HG02642 (cell line): ENCODE results near the gene MOGAT2.
"Not testable (repeated sequence)": the region's sequence is repeated elsewhere in the genome, so short reads cannot be mapped to it uniquely, and the experiment has no call there.

Experiments
- ATAC-seq: cut with Tn5 transposase; IDR thresholded peaks from one replicate; pipeline ENCODE4 v1.9.1; 2021; ENCODE audit warnings: mild to moderate bottlenecking; ENCODE audit not compliant: unreplicated experiment, poor library complexity

Gene MOGAT2

DNA sequence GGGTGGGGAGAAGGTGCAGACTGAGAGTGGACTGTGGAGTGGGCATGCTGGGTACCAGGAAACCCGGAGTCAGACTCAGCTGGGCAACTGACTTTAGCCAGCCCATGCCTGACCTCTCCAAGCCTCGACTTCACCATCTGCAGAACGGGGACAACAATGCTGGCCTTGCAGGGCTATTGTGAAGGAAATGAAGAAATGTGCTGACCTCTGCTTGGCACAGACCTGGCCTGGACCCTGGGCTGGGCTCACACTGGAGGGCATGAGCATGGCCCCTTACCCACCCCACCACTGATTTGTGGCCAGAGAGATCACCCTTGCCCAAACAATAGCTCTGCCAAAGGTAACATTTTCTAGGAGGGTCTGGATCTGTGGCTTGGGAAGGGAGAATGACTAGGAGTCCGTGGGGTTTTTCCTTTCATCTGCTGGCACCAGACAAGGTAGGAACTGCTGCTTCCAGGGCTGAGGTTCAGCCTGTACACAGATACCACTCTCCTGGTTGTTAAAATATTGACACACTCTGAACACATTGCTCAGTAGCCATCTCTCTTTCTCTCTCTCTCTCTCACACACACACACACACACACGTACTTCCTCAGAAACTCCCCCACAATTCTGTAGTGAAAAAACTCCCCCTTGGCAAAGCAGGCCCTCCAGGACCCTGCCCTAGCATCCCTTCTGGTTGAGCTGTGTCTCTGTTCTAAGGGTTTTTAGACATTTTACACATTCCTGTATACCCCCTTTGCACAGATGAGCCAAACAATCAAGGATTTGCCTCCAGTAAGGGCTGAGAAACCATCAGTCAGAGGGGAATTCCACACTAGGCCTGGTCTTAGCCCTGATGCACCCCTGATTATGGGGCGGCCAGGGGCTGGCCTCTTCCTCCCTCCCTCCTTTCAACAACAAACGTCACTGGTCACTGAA, 1.0 kb downstream of the MOGAT2 start:
- no peak for ATAC-seq

- no peak for ATAC-seq
Measured at GRCh38 chr11:75719340-75720239, 2.0 kb downstream of the MOGAT2 start.

DNA sequence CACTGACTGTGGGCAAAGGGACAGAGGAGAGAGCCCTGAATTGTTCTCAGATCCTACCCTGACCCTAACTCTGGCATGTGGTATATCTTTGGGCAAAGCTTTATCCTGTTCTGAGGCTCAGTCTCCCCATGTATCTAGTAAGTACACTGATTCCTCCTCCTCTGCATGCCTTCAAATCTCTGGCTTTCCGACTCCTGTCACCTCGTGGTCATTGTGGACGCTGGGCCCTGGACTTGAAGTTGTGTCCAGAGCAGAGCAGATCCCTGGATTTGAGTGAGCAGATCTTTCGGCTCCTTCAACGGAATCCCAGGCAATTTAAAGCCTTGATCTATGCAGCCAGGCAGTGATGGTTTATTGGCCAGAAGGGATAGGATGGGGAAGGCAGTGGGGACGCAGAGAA, 3.0 kb downstream of the MOGAT2 start:
- ATAC-seq: no peak

DNA sequence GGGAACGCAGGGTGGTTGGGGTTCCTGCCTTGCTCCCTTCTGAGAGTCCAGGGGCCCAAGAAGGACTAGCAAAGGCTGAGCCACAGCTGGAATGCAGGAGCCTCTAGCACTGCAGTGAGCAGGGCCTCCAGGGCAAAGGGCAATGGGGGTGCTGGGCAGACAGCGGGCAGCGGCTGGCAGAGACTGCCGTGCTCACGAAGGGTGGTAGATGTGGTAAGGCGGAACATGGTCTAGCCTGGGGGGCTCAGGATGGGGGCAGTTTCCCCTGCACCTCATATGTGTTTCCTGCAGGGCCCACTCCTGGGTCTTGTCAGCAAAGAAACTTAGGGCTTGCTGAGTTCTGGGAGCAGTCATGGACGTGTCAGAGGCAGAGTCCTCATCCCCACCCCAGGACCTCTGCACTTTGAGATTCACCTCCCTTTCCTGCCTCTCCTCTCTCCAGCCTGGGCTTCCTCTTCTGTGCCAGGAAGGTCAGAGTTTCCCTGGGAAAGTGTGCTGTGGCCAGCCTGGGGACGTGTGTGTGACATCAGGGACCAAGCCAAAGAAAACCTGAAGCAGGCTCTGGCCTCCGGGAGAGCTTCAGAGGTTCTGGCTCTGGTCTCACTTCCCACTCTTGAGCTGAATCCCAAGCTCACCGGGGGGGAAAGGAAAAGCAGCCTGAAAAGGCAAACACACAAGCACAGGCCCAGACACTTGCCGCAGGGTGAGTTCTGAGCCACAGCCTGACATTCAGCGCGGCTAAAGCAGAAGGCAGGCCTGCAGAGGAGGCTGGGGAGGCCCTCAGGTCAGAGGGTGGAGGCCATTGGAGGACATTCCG, 4.4 kb downstream of the MOGAT2 start:
- ATAC-seq: no peak

GRCh38 chr11:75722669-75723042, 5.0 kb downstream of the MOGAT2 start:
- ATAC-seq: no peak

- no peak for ATAC-seq
Measured at GRCh38 chr11:75725547-75726320, 8.1 kb downstream of the MOGAT2 start.

DNA sequence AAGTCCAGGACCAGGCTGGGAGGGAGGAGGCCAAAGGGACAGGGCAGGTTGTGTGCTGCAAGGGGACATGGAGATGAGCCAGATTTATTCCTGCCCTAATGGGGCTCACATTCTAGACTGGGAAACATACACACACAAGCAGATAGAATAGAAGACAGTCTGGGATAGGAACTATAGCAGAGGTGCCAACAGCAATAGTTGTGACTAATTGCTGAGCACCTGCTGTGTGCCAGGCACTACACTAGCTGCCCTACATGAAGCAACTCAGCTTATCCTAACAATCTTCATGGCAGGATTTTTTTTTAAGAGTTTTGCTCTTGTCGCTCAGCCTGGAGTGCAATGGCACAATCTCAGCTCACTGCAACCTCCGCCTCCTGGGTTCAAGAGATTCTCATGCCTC, 11.4 kb downstream of the MOGAT2 start:
- no peak for ATAC-seq

DNA sequence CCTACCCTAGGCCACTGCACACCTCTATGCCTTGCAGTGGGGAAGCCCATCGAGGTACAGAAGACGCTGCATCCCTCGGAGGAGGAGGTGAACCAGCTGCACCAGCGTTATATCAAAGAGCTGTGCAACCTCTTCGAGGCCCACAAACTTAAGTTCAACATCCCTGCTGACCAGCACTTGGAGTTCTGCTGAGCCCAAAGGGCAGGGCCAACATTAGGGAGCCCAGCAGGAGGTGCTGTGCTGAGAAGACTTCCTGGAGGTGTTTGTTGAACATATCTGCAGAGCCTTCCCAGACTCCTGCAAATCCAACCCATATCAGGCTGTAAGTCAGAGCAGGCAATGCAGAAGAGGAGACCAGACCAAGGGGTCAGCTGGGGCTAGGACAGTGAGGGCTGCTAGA, 13.5 kb downstream of the MOGAT2 start:
- no peak for ATAC-seq

GRCh38 chr11:75733071-75733430, 15.4 kb downstream of the MOGAT2 start:
- ATAC-seq: no peak

GRCh38 chr11:75733431-75734107, 15.9 kb downstream of the MOGAT2 start:
- no peak for ATAC-seq

GRCh38 chr11:75734491-75735180, 17.0 kb downstream of the MOGAT2 start:
- no peak for ATAC-seq

DNA sequence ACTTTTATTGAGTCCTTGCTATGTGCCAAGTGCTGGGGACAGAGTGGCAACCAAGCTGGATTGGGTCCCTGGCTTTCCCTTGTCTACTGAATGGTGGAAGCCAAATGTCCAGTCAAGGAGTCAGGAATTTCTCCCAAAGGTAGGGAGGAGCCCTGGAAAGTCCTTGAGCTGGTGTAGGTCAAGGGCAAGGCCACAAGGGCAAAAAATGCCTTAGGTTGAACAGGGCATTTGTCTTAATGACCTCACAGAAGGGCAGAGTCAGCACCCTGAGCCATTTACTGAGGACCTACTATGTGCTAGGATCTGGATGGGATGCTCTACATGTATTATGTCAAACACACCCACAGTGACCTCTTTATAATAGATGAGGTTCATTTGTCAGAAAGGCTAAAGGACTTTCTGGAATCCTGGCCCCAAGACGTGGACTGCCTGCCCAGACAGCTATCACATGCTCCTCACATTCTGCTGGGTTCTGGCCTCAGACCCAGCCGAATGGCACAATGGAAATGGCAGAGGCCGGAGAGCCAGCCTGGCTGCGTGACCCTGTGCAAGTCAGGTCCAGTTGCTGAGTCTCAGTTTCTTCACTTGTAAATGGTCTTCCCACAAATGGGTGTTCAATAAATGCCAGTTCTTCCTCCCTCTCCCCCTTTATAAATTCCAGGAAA, 17.7 kb downstream of the MOGAT2 start:
- no peak for ATAC-seq

DNA sequence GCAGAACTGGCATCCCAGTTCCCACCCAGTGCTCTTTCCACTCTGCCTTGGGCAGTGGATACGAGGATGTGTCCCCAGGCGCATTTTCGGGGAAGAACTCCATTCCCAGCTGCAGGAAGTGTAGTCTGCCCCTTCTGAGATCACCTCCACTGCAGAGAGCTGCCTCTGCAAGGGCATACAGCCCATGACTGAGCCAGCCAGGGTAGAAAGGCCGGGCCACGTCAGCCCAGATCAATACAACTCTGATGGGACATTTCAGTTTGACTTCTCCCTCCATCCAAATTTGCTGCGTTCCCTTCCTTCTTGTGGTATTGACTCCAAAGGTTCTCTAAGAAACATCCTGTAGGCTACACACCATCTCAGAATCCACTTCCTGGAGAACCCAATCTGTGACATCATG, 19.7 kb downstream of the MOGAT2 start:
- ATAC-seq: no peak

- no peak for ATAC-seq
Measured at GRCh38 chr11:75740681-75741080, 23.0 kb downstream of the MOGAT2 start.

DNA sequence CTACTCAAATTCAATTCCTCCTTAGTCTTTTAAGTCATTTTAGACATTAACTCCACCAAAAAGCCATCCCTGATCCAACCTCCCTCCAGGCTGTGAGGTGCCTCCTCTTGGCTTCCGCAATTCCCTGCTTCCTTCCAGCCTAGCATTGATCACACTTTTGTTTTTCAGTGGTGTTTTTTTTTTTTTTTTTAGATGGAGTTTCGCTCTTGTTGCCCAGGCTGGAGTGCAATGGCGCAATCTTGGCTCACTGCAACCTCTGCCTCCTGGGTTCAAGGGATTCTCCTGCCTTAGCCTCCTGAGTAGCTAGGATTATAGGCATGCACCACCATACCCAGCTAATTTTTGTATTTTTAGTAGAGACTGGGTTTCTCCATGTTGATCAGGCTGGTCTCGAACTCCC, 25.5 kb downstream of the MOGAT2 start:
- not testable (repeated sequence) for ATAC-seq

DNA sequence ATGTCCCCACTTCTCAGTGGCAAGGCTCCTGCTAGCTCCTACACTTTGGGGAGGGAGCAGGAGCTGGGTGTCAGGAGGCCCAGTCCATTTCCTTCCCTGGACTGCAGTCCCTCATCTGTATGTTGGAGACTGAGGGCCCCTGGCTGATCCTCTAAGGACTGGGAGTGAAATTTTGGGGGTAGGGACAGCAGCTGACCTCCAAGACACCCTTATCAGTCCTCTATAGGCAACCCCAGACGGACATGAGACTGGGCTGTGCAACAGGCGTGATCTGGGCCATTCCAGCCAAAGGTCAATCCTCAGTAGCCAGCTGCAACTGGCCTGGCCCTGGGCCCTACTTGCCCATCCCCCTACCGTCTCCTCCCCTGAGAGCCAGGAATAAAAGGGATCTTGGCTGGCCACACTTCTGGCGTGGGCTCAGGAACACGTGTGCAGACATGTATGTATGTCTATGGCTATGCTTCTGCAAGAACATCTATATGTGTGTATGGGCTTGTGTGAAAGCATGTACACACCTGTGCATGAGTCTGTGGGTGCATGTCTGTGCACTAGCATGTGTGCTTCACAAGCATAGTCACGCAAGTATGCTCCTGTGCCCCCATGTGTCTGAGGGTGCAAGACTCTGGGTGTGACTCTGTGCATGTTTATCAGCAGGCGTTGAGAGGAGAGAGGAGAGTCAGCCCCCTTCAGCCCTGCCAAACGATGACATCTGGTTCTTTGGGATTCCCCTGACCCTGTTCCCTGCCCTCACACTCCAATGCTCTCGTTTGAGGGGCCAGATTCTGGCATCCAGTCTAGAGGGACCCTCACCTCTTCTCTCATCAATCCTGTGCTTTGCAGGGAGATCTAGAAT, 26.3 kb downstream of the MOGAT2 start:
- no peak for ATAC-seq

DNA sequence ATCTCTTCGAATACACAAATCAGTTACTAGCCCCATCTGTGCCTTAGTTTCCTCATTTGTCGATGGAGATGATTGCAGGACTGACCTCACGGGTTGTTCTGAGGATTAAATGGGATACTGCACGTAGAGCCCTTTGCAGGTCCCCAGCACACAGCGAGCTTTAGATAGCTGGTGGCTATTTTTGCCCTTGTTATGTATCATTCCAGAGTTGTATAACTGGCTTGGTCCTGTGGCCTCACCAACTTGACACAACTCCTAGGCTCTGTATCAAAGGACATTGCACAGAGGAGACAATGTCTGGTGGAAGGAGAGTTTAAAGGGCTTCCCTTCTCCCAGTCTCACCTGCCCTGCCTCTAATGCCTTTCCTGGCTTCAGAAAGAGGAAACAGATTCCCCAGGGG, 28.2 kb downstream of the MOGAT2 start:
- no peak for ATAC-seq
